Measurements from ENCODE around the gene GOSR1.

The GOSR1 gene

DNA sequence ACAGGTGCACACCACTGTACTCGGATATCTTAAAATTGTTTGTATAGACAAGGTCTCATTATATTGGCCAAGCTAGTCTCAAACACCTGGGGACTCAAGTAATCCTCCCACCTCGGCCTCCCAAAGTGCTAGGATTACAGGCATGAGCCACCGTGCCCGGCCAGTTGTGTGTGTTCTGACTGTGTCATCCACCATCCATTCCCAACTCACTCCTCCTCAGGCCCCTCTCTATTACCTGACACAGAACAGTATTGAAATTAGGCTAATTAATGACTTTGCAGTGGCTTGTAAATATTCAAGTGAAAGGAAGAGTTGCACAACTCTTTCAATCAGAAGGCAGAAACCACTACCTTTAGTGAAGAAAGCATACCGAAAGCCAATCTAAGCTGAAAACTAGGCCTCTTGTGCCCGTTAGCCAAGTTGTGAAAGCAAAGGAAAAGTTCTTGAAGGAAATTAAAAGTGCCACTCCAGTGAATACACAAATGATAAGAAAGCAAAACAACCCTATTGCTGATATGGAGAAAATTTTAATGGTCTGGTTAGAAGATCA lies 28.7 kb downstream of the GOSR1 start:
- TF ChIP-seq ZFX (IDR thresholded peaks at IDR 0.05) (no peak), CTCF (conservative IDR thresholded peaks at IDR 0.05) (no peak)
- H3K27ac ChIP-seq = no peak overlapping the region

DNA sequence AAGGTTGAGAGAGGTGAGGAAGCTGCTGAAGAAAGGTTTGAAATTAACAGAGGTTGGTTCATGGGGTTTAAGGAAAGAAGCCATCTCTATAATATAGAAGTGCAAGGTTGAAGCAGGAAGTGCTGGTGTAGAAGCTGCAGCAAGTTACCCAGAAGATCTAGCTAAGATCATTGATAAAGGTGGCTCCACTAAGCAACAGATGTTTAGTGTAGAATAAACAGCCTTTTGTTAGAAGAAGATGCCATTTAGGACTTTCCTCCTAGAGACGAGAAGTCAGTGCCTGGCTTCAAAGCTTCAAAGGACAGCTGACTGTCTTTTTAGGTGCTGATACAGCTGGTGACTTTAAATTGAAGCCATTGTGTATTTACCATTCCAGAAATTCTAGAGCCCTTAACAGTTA lies 29.3 kb downstream of the GOSR1 start:
- no peak overlapping the region for H3K27ac ChIP-seq
- TF ChIP-seq CTCF (conservative IDR thresholded peaks at IDR 0.05) (no peak), ZFX (IDR thresholded peaks at IDR 0.05) (no peak)

- H3K27ac ChIP-seq = no peak overlapping the region
- TF ChIP-seq ZFX (IDR thresholded peaks at IDR 0.05) (no peak), CTCF (conservative IDR thresholded peaks at IDR 0.05) (no peak)
These were observed 36.1 kb downstream of the GOSR1 start for GRCh38 chr17:30513346-30513745.

DNA sequence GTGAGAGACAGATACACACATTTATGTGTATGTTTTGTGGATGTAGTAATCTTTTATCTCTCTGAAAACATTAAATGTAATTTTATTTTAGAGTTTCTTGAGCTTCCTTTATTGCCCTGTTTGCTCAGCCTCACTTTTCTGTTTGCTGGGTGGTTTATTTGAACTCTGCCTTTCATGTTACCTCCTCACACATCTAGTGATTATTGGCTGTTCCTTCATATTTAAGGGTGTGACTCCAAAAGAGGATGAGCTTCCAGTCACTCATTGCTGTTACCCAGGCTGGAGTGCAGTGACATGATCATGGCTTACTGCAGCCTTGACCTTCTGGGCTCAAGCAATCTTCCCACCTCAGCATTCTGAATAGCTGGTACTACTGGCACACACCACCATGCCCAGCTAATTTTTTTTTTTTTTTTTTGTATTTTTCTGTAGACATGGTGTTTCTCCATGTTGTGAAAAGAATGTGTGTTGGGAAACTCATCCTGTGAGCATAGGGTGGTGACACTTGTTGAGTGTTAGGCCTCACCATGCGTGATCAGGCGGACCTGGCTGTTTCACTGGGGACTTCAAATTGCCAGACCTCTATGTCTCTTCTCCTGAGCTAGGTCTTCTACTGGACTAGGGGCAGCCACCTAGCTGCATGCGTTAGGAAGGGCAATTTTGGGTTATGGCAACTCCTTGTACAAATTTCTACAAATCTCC lies 37.8 kb downstream of the GOSR1 start:
- no peak overlapping the region for H3K27ac ChIP-seq
- TF ChIP-seq CTCF (conservative IDR thresholded peaks at IDR 0.05) (no peak), ZFX (IDR thresholded peaks at IDR 0.05) (no peak)

DNA sequence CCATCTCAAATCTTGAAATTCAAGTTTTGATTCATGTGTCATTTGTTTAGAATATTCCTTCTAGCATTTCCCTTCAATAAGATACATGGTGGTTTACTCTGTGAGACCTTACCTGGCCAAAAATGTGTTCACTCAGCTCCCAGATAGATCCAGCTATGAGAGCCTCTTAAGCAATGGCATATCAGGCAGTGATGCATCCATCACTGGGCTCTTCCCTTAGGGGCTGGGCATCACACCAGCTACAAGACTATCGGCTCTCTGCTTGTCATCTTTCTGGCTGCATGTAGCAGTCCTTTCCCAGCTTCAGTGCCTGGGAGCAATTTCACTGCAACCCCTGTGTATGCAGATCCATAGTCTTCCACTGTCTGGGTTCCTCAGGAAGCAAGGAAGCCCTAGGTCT lies 40.6 kb downstream of the GOSR1 start:
- no peak overlapping the region for H3K27ac ChIP-seq
- TF ChIP-seq CTCF (conservative IDR thresholded peaks at IDR 0.05) = no peak
- no peak for TF ChIP-seq ZFX (IDR thresholded peaks at IDR 0.05)

GRCh38 chr17:30519166-30519565 lies 42.0 kb downstream of the GOSR1 start:
- TF ChIP-seq CTCF (conservative IDR thresholded peaks at IDR 0.05) (no peak), ZFX (IDR thresholded peaks at IDR 0.05) (no peak)
- H3K27ac ChIP-seq = no peak overlapping the region

GRCh38 chr17:30519707-30520106 lies 42.5 kb downstream of the GOSR1 start:
- no peak overlapping the region for H3K27ac ChIP-seq
- no peak for TF ChIP-seq CTCF (conservative IDR thresholded peaks at IDR 0.05)
- TF ChIP-seq ZFX (IDR thresholded peaks at IDR 0.05) = no peak

Measured in C4-2B (cell line).